GM23338 (cell line): ENCODE results near the gene ANKRD11. TPM values are rescaled to one million over a fixed set of nuclear protein-coding genes. Genes with fewer than 3 reads are reported as not detected.

Experiments
- ATAC-seq: fragments of 200-7000 bp; cut with Tn5 transposase; 3 replicates; pipeline ENCODE4 v1.9.1; 2020
- DNase-seq: peaks from one replicate; pipeline ENCODE4 v3.0.0-alpha.2; 2015; ENCODE audit warnings: low spot score
- H2AFZ ChIP-seq: fragments of 200-600 bp; sonication (generic); 2 replicates; pipeline ENCODE4 v1.8.0; 2016; ENCODE audit warnings: antibody characterized with exemption, mild to moderate bottlenecking, moderate library complexity
- H3F3A ChIP-seq: fragments of 200-600 bp; sonication (generic); replicated peaks from 2 replicates; pipeline ENCODE4 v1.8.0; 2017; ENCODE audit warnings: antibody characterized with exemption, mixed run types, low read depth
- H3K27ac ChIP-seq: fragments of 200-600 bp; sonication (generic); 2 replicates; pipeline ENCODE4 v1.6.1; 2016; ENCODE audit warnings: low read depth
- H3K27me3 ChIP-seq: fragments of 200-600 bp; sonication (generic); 2 replicates; pipeline ENCODE4 v1.8.0; 2016; ENCODE audit warnings: mild to moderate bottlenecking, mixed run types, moderate library complexity; ENCODE audit not compliant: insufficient read depth
- H3K36me3 ChIP-seq: fragments of 200-600 bp; sonication (generic); 2 replicates; pipeline ENCODE4 v1.8.0; 2016; ENCODE audit warnings: mild to moderate bottlenecking; ENCODE audit not compliant: insufficient read depth
- H3K4me1 ChIP-seq: fragments of 200-600 bp; sonication (generic); 2 replicates; pipeline ENCODE4 v1.8.0; 2016; ENCODE audit warnings: mild to moderate bottlenecking, moderate library complexity; ENCODE audit not compliant: insufficient read depth
- H3K4me2 ChIP-seq: fragments of 200-600 bp; sonication (generic); 2 replicates; pipeline ENCODE4 v1.7.1; 2017; ENCODE audit warnings: mixed run types
- H3K4me3 ChIP-seq: fragments of 200-600 bp; sonication (generic); 2 replicates; pipeline ENCODE4 v1.6.1; 2016; ENCODE audit warnings: mixed run types
- H3K79me2 ChIP-seq: fragments of 200-600 bp; sonication (generic); replicated peaks from 2 replicates; pipeline ENCODE4 v1.8.0; 2017; ENCODE audit warnings: mild to moderate bottlenecking; ENCODE audit not compliant: insufficient read depth
- H3K9me2 ChIP-seq: fragments of 200-600 bp; sonication (generic); 2 replicates; pipeline ENCODE4 v1.8.0; 2017; ENCODE audit not compliant: insufficient read depth
- H4K20me1 ChIP-seq: fragments of 200-600 bp; sonication (generic); replicated peaks from 2 replicates; pipeline ENCODE4 v1.8.0; 2017; ENCODE audit warnings: mild to moderate bottlenecking; ENCODE audit not compliant: insufficient read depth
- H3K27ac Mint-ChIP-seq: 2 replicates; pipeline ENCODE4 v1.8.0; 2020; ENCODE audit warnings: inconsistent platforms, mild to moderate bottlenecking, moderate library complexity, mixed read lengths
- H3K27me3 Mint-ChIP-seq: 3 replicates; pipeline ENCODE4 v1.8.0; 2022; ENCODE audit warnings: low read depth, mild to moderate bottlenecking, moderate library complexity, mixed read lengths, inconsistent platforms; ENCODE audit not compliant: insufficient read depth, poor library complexity
- H3K36me3 Mint-ChIP-seq: 3 replicates; pipeline ENCODE4 v1.8.0; 2021; ENCODE audit warnings: low read depth, mild to moderate bottlenecking, inconsistent platforms, moderate library complexity, mixed read lengths
- H3K4me1 Mint-ChIP-seq: 3 replicates; pipeline ENCODE4 v1.8.0; 2020; ENCODE audit warnings: mild to moderate bottlenecking, inconsistent platforms, mixed read lengths
- H3K4me3 Mint-ChIP-seq: 3 replicates; pipeline ENCODE4 v1.8.0; 2021; ENCODE audit warnings: moderate library complexity, mild to moderate bottlenecking, inconsistent platforms, mixed read lengths
- H3K9me3 Mint-ChIP-seq: 3 replicates; pipeline ENCODE4 v1.8.0; 2020; ENCODE audit warnings: moderate library complexity, mild to moderate bottlenecking, inconsistent platforms, mixed read lengths
- CREB1 ChIP-seq: fragments of 250-450 bp; sonication (Bioruptor Pico); IDR thresholded peaks from 2 replicates; pipeline ENCODE4 v1.5.0; 2020; ENCODE audit warnings: low read depth, mild to moderate bottlenecking, moderate library complexity
- CTCF ChIP-seq, 2 experiments: fragments of 200-600 bp in 1 of 2; sonication (generic) in 1 of 2; conservative IDR thresholded peaks; 2 replicates each; pipeline versions ENCODE4 v1.5.1 to v1.6.1; 2016 to 2017; ENCODE audit warnings: antibody characterized with exemption in 2 of 2, low read depth in 2 of 2, mild to moderate bottlenecking in 2 of 2, moderate library complexity in 1 of 2
- EZH2 ChIP-seq: fragments of 200-600 bp; sonication (generic); IDR thresholded peaks from one replicate; pipeline ENCODE4 v1.8.0; 2017; ENCODE audit warnings: antibody characterized with exemption, mild to moderate bottlenecking, low read depth; ENCODE audit not compliant: unreplicated experiment
- EZH2phosphoT487 ChIP-seq: fragments of 200-600 bp; sonication (generic); IDR thresholded peaks from one replicate; pipeline ENCODE4 v1.8.1; 2018; ENCODE audit warnings: antibody characterized with exemption; ENCODE audit not compliant: unreplicated experiment
- JUNB ChIP-seq: IDR thresholded peaks from one replicate; pipeline ENCODE4 v1.6.1; 2016; ENCODE audit warnings: antibody characterized with exemption; ENCODE audit not compliant: unreplicated experiment
- NANOG ChIP-seq: IDR thresholded peaks from 2 replicates; pipeline ENCODE4 v1.6.1; 2016; ENCODE audit warnings: antibody characterized with exemption, borderline replicate concordance
- POLR2AphosphoS5 ChIP-seq: IDR thresholded peaks from 2 replicates; pipeline ENCODE4 v1.6.1; 2016; ENCODE audit warnings: antibody characterized with exemption, low read depth
- REST ChIP-seq: IDR thresholded peaks from one replicate; pipeline ENCODE4 v1.6.1; 2018; ENCODE audit warnings: antibody characterized with exemption; ENCODE audit not compliant: unreplicated experiment
- STAT1 ChIP-seq: IDR thresholded peaks from one replicate; pipeline ENCODE4 v1.6.1; 2016; ENCODE audit warnings: antibody characterized with exemption; ENCODE audit not compliant: unreplicated experiment
- ZNF114 ChIP-seq: fragments of 250-450 bp; sonication (Bioruptor Pico); IDR thresholded peaks from 2 replicates; pipeline ENCODE4 v1.5.0; 2020; ENCODE audit warnings: mild to moderate bottlenecking, moderate library complexity
- ZNF331 ChIP-seq: fragments of 250-450 bp; sonication (Bioruptor Pico); IDR thresholded peaks from 2 replicates; pipeline ENCODE4 v1.5.0; 2020; ENCODE audit warnings: low read depth, mild to moderate bottlenecking, moderate library complexity
- polyA plus RNA-seq: library from polyadenylated mRNA; unstranded; fragments of >200 nt; fragmentation: Nextera tagmentation; extraction: Ambion mirVana; gene quantifications from 2 replicates; pipeline ENCODE4 v1.2.1, GENCODE V29; 2016
- total RNA-seq: library from RNA; depleted of rRNA; stranded (reverse); fragments of >200 nt; shearing (Covaris generic); gene quantifications from 2 replicates; pipeline ENCODE4 v1.2.3, GENCODE V29; 2014
- TF ChIP-seq, protein P1 (sequence below): fragments of 250-450 bp; sonication (Bioruptor Pico); IDR thresholded peaks from 2 replicates; pipeline ENCODE4 v1.5.0; 2020; ENCODE audit warnings: mild to moderate bottlenecking, moderate library complexity
- TF ChIP-seq, protein P2 (sequence below): IDR thresholded peaks from 2 replicates; pipeline ENCODE4 v1.6.1; 2016; ENCODE audit warnings: antibody characterized with exemption

The ANKRD11 gene
- total and polyA plus RNA-seq, 2 experiments from 2014 or later: 130 to 159 TPM

DNA sequence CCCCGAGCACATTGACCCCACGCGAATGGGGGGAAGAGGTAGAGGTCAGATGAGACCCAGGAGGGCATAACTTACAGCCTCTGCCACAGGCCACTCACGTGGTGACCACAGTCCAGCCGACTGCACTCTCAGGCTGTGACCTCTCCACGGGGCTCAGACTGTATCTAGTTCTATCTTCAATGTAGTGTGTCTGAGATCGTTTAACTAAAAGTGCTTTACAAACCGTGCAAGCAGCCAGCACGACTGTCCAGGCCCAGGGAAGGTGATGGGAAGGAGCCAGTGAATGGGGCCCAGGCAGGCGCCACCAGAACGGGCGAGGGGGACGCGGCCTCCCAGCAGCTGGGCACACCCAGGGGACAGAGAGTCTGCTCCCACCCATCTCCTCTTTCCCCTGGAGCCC, 108.6 kb downstream of the ANKRD11 start:
- Histone ChIP-seq H3K27me3 (no peaks in the 10 kb centered on the region), H4K20me1 (peaks cover 83% of the 10 kb centered on the region), H3K36me3 (no peaks in the 10 kb centered on the region), H3K4me3 (no peak overlapping the region), H3K27ac (no peak overlapping the region), H3K9me2 (no peaks in the 10 kb centered on the region), H3K4me2 (no peak overlapping the region), H3F3A (peaks cover 2% of the 10 kb centered on the region; the same call in 1 of the 2 replicates), H3K79me2 (peaks cover 100% of the 10 kb centered on the region), H3K4me1 (peaks cover 52% of the 10 kb centered on the region), H2AFZ (no peak overlapping the region)
- Mint-ChIP-seq H3K4me3 (no peak overlapping the region), H3K4me1 (peaks cover 79% of the 10 kb centered on the region), H3K27ac (no peak overlapping the region), H3K27me3 (peaks cover 12% of the 10 kb centered on the region), H3K9me3 (no peaks in the 10 kb centered on the region; the same call in 1 of the 3 replicates), H3K36me3 (no peaks in the 10 kb centered on the region)
- TF ChIP-seq JUNB (no peak), CTCF (conservative IDR thresholded peaks at IDR 0.05; ENCODE audit: low read depth in 2 of 2) (no peak), ZNF114 (CRISPR knock-in tag) (no peak), REST (no peak), EZH2 (no peak), ZNF331 (CRISPR knock-in tag) (no peak), NANOG (no peak), POLR2AphosphoS5 (no peak), CREB1 (no peak), EZH2phosphoT487 (no peak), STAT1 (no peak)
- TF ChIP-seq, protein P1, sequence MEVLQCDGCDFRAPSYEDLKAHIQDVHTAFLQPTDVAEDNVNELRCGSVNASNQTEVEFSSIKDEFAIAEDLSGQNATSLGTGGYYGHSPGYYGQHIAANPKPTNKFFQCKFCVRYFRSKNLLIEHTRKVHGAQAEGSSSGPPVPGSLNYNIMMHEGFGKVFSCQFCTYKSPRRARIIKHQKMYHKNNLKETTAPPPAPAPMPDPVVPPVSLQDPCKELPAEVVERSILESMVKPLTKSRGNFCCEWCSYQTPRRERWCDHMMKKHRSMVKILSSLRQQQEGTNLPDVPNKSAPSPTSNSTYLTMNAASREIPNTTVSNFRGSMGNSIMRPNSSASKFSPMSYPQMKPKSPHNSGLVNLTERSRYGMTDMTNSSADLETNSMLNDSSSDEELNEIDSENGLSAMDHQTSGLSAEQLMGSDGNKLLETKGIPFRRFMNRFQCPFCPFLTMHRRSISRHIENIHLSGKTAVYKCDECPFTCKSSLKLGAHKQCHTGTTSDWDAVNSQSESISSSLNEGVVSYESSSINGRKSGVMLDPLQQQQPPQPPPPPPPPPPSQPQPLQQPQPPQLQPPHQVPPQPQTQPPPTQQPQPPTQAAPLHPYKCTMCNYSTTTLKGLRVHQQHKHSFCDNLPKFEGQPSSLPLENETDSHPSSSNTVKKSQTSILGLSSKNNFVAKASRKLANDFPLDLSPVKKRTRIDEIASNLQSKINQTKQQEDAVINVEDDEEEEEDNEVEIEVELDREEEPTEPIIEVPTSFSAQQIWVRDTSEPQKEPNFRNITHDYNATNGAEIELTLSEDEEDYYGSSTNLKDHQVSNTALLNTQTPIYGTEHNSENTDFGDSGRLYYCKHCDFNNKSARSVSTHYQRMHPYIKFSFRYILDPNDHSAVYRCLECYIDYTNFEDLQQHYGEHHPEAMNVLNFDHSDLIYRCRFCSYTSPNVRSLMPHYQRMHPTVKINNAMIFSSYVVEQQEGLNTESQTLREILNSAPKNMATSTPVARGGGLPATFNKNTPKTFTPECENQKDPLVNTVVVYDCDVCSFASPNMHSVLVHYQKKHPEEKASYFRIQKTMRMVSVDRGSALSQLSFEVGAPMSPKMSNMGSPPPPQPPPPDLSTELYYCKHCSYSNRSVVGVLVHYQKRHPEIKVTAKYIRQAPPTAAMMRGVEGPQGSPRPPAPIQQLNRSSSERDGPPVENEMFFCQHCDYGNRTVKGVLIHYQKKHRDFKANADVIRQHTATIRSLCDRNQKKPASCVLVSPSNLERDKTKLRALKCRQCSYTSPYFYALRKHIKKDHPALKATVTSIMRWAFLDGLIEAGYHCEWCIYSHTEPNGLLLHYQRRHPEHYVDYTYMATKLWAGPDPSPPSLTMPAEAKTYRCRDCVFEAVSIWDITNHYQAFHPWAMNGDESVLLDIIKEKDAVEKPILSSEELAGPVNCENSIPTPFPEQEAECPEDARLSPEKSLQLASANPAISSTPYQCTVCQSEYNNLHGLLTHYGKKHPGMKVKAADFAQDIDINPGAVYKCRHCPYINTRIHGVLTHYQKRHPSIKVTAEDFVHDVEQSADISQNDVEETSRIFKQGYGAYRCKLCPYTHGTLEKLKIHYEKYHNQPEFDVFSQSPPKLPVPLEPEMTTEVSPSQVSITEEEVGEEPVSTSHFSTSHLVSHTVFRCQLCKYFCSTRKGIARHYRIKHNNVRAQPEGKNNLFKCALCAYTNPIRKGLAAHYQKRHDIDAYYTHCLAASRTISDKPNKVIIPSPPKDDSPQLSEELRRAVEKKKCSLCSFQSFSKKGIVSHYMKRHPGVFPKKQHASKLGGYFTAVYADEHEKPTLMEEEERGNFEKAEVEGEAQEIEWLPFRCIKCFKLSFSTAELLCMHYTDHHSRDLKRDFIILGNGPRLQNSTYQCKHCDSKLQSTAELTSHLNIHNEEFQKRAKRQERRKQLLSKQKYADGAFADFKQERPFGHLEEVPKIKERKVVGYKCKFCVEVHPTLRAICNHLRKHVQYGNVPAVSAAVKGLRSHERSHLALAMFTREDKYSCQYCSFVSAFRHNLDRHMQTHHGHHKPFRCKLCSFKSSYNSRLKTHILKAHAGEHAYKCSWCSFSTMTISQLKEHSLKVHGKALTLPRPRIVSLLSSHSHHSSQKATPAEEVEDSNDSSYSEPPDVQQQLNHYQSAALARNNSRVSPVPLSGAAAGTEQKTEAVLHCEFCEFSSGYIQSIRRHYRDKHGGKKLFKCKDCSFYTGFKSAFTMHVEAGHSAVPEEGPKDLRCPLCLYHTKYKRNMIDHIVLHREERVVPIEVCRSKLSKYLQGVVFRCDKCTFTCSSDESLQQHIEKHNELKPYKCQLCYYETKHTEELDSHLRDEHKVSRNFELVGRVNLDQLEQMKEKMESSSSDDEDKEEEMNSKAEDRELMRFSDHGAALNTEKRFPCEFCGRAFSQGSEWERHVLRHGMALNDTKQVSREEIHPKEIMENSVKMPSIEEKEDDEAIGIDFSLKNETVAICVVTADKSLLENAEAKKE (CRISPR knock-in tag): no peak
- TF ChIP-seq, protein P2, sequence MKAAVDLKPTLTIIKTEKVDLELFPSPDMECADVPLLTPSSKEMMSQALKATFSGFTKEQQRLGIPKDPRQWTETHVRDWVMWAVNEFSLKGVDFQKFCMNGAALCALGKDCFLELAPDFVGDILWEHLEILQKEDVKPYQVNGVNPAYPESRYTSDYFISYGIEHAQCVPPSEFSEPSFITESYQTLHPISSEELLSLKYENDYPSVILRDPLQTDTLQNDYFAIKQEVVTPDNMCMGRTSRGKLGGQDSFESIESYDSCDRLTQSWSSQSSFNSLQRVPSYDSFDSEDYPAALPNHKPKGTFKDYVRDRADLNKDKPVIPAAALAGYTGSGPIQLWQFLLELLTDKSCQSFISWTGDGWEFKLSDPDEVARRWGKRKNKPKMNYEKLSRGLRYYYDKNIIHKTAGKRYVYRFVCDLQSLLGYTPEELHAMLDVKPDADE: no peak
- DNase-seq (no peak), ATAC-seq (no peak)
